Lung (tissue), 12 donors: Measurements from ENCODE around the gene MPND. TPM values are rescaled to one million over a fixed set of nuclear protein-coding genes. Genes with fewer than 3 reads are reported as not detected.

Experiments used
- ATAC-seq: fragments of 200-7000 bp; cut with Tn5 transposase; one replicate; pipeline ENCODE4 v1.9.1; 2020; ENCODE audit warnings: moderate number of reproducible peaks; ENCODE audit not compliant: insufficient read depth, low FRiP score
- DNase-seq, 3 donors: peaks; one replicate each; pipeline ENCODE4 v3.0.0-alpha.2; 2013 to 2017
- H3K27ac ChIP-seq, 2 donors: one replicate each; pipeline ENCODE4 v1.5.1; 2013; ENCODE audit warnings: mild to moderate bottlenecking in 2 of 2, moderate library complexity in 2 of 2, control low read depth in 1 of 2, inconsistent platforms in 1 of 2, low read depth in 1 of 2, low read length in 1 of 2
- H3K27me3 ChIP-seq, 3 donors: one replicate each; pipeline ENCODE4 v1.5.1; 2013; ENCODE audit warnings: low read length in 2 of 3; ENCODE audit not compliant: control insufficient read depth in 3 of 3, insufficient read depth in 3 of 3
- H3K36me3 ChIP-seq, 4 donors: one replicate each; pipeline ENCODE4 v1.5.1; 2013; ENCODE audit warnings: low read length in 4 of 4, mild to moderate bottlenecking in 1 of 4, moderate library complexity in 1 of 4; ENCODE audit not compliant: control insufficient read depth in 4 of 4, insufficient read depth in 4 of 4
- H3K4me1 ChIP-seq, 5 donors: one replicate each; pipeline ENCODE4 v1.5.1; 2013; ENCODE audit warnings: low read length in 5 of 5, mild to moderate bottlenecking in 2 of 5, moderate library complexity in 1 of 5; ENCODE audit not compliant: control insufficient read depth in 5 of 5, insufficient read depth in 5 of 5
- H3K4me3 ChIP-seq: one replicate; pipeline ENCODE4 v1.5.1; 2013; ENCODE audit warnings: mild to moderate bottlenecking, control low read depth, moderate library complexity
- H3K9ac ChIP-seq, 2 donors: one replicate each; pipeline ENCODE4 v1.5.1; 2013; ENCODE audit warnings: low read length in 2 of 2, control low read depth in 1 of 2; ENCODE audit not compliant: insufficient read depth in 1 of 2
- H3K9me3 ChIP-seq, 4 donors: one replicate each; pipeline ENCODE4 v1.5.1; 2013; ENCODE audit warnings: low read length in 3 of 4, mild to moderate bottlenecking in 1 of 4, moderate library complexity in 1 of 4; ENCODE audit not compliant: control insufficient read depth in 4 of 4, insufficient read depth in 3 of 4
- CTCF ChIP-seq: IDR thresholded peaks from 2 replicates; pipeline ENCODE4 v1.5.1; 2012; ENCODE audit warnings: mild to moderate bottlenecking; ENCODE audit errors: control extremely low read depth, extremely low read depth
- WGBS, 2 donors: extraction: QIAGEN DNeasy Blood & Tissue Kit; methylation state at CpG; one replicate each; pipeline ENCODE4 v1.1.7; 2013; 5-methylcytosine and 5-hydroxymethylcytosine counted together
- polyA plus RNA-seq, 2 donors: library from polyadenylated mRNA; stranded (reverse); fragments of 200-250 nt; gene quantifications; one replicate each; pipeline ENCODE4 v1.2.1, GENCODE V29; 2013
- total RNA-seq, 2 donors: library from RNA; depleted of rRNA in 1 of 2; stranded (reverse); fragments of >200 nt in 1 of 2; gene quantifications; one replicate each; pipeline ENCODE4 v1.2.1, GENCODE V29; 2014 to 2021
- donor health status: control.
- donor health status: control.
- donor health status: Bipolar disorder and iron deficiency.
- donor health status: healthy.
- donor health status: DM: yes; HTN: yes; CAD: no.

Gene MPND
- total and polyA plus RNA-seq, 4 donors: 9.1 to 32.3 (median 24.6) TPM

GRCh38 chr19:4399812-4400134 is 56.4 kb downstream of the MPND start:
- no peaks in the 10 kb centered on the region for H3K9me3 ChIP-seq
- 0 to 1% methylated on average over 8 to 12 of the region's 12 CpGs for WGBS, 2 donors
- DNase-seq: peak; percentile 52 to 69 (median 64)

GRCh38 chr19:4400135-4400936 is 57.0 kb downstream of the MPND start, which contains the start of gene SH3GL1:
Gene SH3GL1 (minus strand): TSS chr19:4400547. CDS start chr19:4400368, 179 bp downstream.
- peak; percentile 77 for ATAC-seq
- Histone ChIP-seq H3K36me3 (peaks cover 0 to 12% (median 6%) of the 10 kb centered on the region in 4 donors), H3K9ac (peak within 1 kb of the TSS; percentile 77 to 96), H3K27ac (peak within 1 kb of the TSS; percentile 96 to 97), H3K4me3 (peak within 1 kb of the TSS; percentile 84), H3K9me3 (no peaks in the 10 kb centered on the region), H3K27me3 (no peaks in the 10 kb centered on the region), H3K4me1 (peaks cover 3 to 45% (median 15%) of the 10 kb centered on the region in 5 donors)
- 0 to 1% methylated on average over 52 to 90 of the region's 90 CpGs for WGBS, 2 donors
- peak; percentile 99 for TF ChIP-seq CTCF
- peak; percentile 95 to 96 (median 95) for DNase-seq

More at GRCh38 chr19:4399812-4400134, 56.4 kb downstream of the MPND start:
- no peak for TF ChIP-seq CTCF
- peaks cover 0 to 15% (median 8%) of the 10 kb centered on the region in 4 donors for H3K36me3 ChIP-seq
- H3K27ac ChIP-seq: peak overlapping the region; percentile 96 to 97
- no peak for ATAC-seq
- H3K9ac ChIP-seq: peak overlapping the region; percentile 77 to 96
- H3K4me1 ChIP-seq: peaks cover 3 to 47% (median 17%) of the 10 kb centered on the region in 5 donors
- H3K27me3 ChIP-seq: no peaks in the 10 kb centered on the region
- peak overlapping the region; percentile 84 for H3K4me3 ChIP-seq

- TF ChIP-seq CTCF: no peak
- no peaks in the 10 kb centered on the region for H3K27me3 ChIP-seq
- peak overlapping the region in 1 of 2 donors; percentile 87 for H3K27ac ChIP-seq
- no peaks in the 10 kb centered on the region for H3K9me3 ChIP-seq
- ATAC-seq (no peak), DNase-seq (no peak)
- no peak overlapping the region for H3K4me3 ChIP-seq
- peak overlapping the region in 1 of 2 donors; percentile 99 for H3K9ac ChIP-seq
- WGBS, 2 donors: 0 to 1% methylated on average over 8 of the region's 8 CpGs
- peaks cover 0 to 9% (median 5%) of the 10 kb centered on the region in 4 donors for H3K36me3 ChIP-seq
- peaks cover 2 to 44% (median 15%) of the 10 kb centered on the region in 5 donors for H3K4me1 ChIP-seq
Observed at GRCh38 chr19:4401769-4402170, 58.4 kb downstream of the MPND start.
